GM18507 (cell line): ENCODE results near the gene DLX4.
A peak's percentile ranks its signal among the peaks of the same experiment; 100 is the strongest.

ENCODE experiments used
- DNase-seq: peaks from one replicate; pipeline ENCODE4 v3.0.0; 2011; ENCODE audit warnings: low read depth; ENCODE audit not compliant: insufficient read length; ENCODE audit errors: extremely low spot score
- FAIRE-seq: peaks from 2 replicates; lab custom pipeline; 2011; peaks lifted over from hg19 to GRCh38; lab: Jason Lieb, UNC

DLX4 gene, protein sequence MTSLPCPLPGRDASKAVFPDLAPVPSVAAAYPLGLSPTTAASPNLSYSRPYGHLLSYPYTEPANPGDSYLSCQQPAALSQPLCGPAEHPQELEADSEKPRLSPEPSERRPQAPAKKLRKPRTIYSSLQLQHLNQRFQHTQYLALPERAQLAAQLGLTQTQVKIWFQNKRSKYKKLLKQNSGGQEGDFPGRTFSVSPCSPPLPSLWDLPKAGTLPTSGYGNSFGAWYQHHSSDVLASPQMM

GRCh38 chr17:49969134-49969759 lies at the start of gene DLX4:
TSS of gene DLX4 (plus strand) at chr17:49969190. CDS start at chr17:49969469, 279 bp downstream.
- FAIRE-seq (peak; percentile 15), DNase-seq (peak; percentile 50)

DNA sequence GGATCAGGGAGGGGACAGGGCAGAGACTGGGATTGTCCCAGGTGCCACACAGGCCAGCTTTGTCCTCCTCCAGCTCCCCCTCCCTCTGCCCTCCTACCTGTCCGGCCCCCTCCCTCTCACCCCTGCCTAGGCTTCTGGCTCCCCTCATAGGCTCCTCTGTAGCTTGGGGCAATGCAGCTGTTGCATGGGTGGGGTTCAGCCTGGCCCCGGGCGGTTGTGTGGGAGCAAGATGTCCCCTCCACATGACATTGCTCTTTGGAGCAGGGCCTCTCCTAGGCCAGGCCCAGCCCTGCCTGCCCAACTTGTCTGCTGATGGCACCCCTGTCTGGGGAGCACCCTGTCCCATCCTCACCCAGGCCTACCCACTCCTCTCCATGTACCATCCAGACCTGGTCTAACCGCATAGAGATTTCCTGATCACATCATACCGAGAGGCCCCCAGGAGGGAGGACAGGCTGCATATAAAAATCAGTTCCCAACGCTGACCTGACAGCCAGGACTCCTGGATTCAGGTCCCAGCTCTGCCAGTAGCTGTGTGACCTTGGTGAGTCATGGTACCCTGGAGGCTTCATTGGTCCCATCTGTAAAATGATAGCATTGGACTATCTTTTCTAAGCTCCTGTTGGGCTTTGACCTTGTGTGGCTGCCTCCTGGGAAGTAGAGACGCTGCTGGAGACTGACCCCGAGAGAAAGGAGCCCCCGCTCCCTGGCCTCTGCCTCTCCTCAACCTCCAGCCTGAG lies 48.8 kb upstream of the DLX4 start:
- FAIRE-seq = no peak
- DNase-seq = no peak

- DNase-seq (no peak), FAIRE-seq (no peak)
These were observed 46.9 kb upstream of the DLX4 start for GRCh38 chr17:49922095-49922494.

DNA sequence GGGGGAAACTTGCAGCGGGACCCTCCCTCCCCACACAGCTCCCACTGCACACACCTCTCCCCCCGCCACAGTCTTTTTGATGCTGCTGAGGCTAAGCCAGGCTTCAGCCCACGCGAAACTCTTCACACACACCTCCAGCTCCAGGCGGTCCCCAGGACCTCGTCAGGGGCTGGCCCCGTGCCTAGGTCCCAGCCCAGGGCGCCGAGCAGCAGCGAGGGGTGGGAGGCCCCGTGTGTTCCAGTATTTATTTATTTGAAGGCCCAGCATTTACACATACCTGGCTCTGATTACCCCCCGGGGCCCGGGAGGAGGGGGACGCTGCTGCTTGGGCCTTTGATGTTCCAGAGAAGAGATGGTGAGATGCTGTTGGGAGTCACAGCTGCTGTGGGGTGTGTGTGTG lies 44.9 kb upstream of the DLX4 start:
- DNase-seq = no peak
- FAIRE-seq = no peak

DNA sequence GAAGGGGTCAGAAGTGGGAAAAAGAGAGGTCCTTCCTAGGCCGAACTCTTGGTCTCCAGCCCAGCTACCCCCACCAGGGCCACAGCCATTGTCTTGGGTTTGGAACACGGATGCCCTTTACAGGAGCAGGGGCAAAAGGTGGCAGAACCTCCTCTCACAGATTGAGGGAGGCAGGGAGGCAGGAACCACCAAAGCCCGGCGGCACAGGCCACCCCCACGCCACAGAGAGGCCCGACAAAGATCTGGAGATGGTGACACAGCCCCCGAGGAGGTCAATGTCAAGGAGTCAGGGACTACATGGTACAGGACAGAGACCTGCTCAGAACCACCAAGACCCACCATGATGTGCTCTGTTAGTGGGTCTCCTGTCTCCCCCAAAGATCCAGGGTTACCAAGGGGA lies 44.4 kb upstream of the DLX4 start:
- FAIRE-seq = no peak
- no peak for DNase-seq

- FAIRE-seq = no peak
- DNase-seq = no peak
These were observed 43.1 kb upstream of the DLX4 start for GRCh38 chr17:49925921-49926320.

DNA sequence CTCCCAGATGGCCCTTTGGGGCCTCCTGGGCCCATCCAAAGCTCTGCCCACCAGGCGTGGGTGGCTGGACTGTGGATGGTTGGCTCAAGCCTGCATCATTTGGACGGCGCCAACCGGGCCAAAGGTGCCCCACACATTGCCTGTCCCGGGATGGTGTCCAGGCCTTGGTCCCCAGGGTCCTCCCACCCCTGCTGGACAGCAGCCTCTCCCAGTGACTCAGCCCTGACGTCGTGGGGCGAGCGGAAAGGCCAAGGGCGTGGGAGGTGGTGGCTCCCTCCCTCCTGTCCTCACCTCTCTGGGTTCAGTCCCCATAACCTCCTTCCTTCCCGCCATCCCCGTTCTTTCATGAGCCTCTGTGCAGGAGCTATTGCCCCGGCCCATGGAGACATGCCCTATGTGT lies 42.1 kb upstream of the DLX4 start:
- no peak for DNase-seq
- no peak for FAIRE-seq

- DNase-seq (no peak), FAIRE-seq (no peak)
These were observed 40.7 kb upstream of the DLX4 start for GRCh38 chr17:49928126-49928800.

GRCh38 chr17:49928837-49929475 lies 40.0 kb upstream of the DLX4 start:
- DNase-seq = no peak

GRCh38 chr17:49930880-49931279 lies 38.1 kb upstream of the DLX4 start:
- DNase-seq (no peak), FAIRE-seq (no peak)

More at GRCh38 chr17:49928837-49929475, 40.0 kb upstream of the DLX4 start:
- no peak for FAIRE-seq

- DNase-seq (no peak), FAIRE-seq (no peak)
These were observed 37.4 kb upstream of the DLX4 start for GRCh38 chr17:49931416-49932137.

GRCh38 chr17:49932138-49932723 lies 36.8 kb upstream of the DLX4 start:
- FAIRE-seq (no peak), DNase-seq (no peak)

GRCh38 chr17:49932901-49933300 lies 36.1 kb upstream of the DLX4 start:
- FAIRE-seq (no peak), DNase-seq (no peak)

- FAIRE-seq (no peak), DNase-seq (no peak)
These were observed 33.3 kb upstream of the DLX4 start for GRCh38 chr17:49935526-49936210.

- FAIRE-seq (no peak), DNase-seq (no peak)
These were observed 32.6 kb upstream of the DLX4 start for GRCh38 chr17:49936386-49936785.

DNA sequence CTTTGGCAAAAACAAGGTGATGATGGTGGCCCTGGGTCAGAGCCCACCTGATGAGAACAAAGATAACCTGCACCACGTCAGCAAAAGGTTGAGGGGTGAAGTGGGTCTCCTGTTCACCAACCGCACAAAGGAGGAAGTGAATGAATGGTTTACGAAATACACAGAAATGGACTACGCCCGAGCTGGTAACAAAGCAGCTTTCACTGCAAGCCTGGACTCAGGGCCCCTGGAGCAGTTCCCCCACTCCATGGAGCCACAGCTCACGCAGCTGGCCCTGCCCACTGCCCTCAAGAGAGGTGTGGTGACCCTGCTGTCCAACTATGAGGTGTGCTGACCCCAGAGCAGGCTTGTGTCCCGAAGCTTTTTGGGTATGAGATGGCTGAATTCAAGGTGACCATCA lies 29.7 kb upstream of the DLX4 start:
- FAIRE-seq = no peak

GRCh38 chr17:49941427-49941826 lies 27.6 kb upstream of the DLX4 start:
- DNase-seq (no peak), FAIRE-seq (no peak)

More for the DNA sequence above, 29.7 kb upstream of the DLX4 start:
- DNase-seq = no peak

DNA sequence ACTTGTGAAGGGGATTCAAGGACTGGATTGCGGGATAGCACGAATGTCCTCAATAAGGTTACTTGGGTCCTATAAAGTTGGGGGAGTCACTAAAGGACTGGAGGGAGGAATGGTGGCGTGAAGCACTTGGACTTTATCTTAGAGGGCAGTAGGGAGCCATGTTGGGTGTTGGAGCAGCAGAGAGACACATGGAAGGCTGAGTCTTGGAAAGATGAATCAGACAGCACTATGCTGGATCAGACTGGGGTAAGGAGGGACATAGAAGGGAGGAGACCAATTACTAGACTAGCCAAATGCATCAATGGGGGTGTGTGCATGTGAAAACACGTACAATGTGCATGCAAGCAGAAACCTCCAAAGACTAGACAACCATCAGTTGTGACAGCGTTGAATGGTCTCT lies 26.0 kb upstream of the DLX4 start:
- FAIRE-seq (no peak), DNase-seq (no peak)
